Measurements from ENCODE around the gene VMAC. TPM values are rescaled to one million over a fixed set of nuclear protein-coding genes. Genes with fewer than 3 reads are reported as not detected.
A peak's percentile ranks its signal among the peaks of the same experiment; 100 is the strongest.

The VMAC gene
- polyA plus RNA-seq, 2 of the 4 experiments (the other 2 are of a cell fraction): 1.1 to 1.6 TPM

- Histone ChIP-seq H3K9me3 (no peaks in the 10 kb centered on the region), H3K4me1 (no peaks in the 10 kb centered on the region), H3K4me3 (no peak overlapping the region), H3K4me2 (no peak overlapping the region), H3K27ac (no peak overlapping the region)
- no peak for DNase-seq (ENCODE audit: low read depth in 1 of 2, low spot score in 1 of 2)
- ChIA-PET CTCF (interaction anchor here (0.8 kb wide), 1 partner anchor 30 kb away, joined by 3 read pairs; no protein-coding TSS in a partner anchor), POLR2A (no interaction called here)
- WGBS (ENCODE audit: missing lambda C conversion rate): 94% methylated on average over 7 of the region's 8 CpGs
- no peak for FAIRE-seq
- no peak for TF ChIP-seq RNF2 (IDR thresholded peaks at IDR 0.05; ENCODE audit: borderline replicate concordance, low read depth)
- no peak for TF ChIP-seq FOSL2 (IDR thresholded peaks at IDR 0.05)
- no peak for TF ChIP-seq FOSL2 (CRISPR knock-in tag; IDR thresholded peaks at IDR 0.05)
- TF ChIP-seq NPAS2 (CRISPR knock-in tag; IDR thresholded peaks at IDR 0.05; ENCODE audit: borderline replicate concordance): no peak
- no peak for ATAC-seq
Observed at GRCh38 chr19:5927441-5927821, 22.8 kb downstream of the VMAC start.

- TF ChIP-seq HES2 (IDR thresholded peaks at IDR 0.05) (no peak), KDM1A (IDR thresholded peaks at IDR 0.05; ENCODE audit: low read depth) (no peak), PHF8 (IDR thresholded peaks at IDR 0.05; ENCODE audit: borderline replicate concordance, low read depth) (no peak), ESRRA (IDR thresholded peaks at IDR 0.05; ENCODE audit: borderline replicate concordance, low read length) (no peak), FOXS1 (CRISPR knock-in tag; IDR thresholded peaks at IDR 0.05) (no peak), HMGXB4 (CRISPR knock-in tag; IDR thresholded peaks at IDR 0.05; ENCODE audit: borderline replicate concordance) (no peak), ATOH8 (CRISPR knock-in tag; IDR thresholded peaks at IDR 0.05; ENCODE audit: low read depth) (no peak), HOXA7 (CRISPR knock-in tag; IDR thresholded peaks at IDR 0.05) (no peak)
- CTCF ChIA-PET: interaction anchor here (1.1 kb wide), 1 partner anchor 70 kb away, joined by 3 read pairs; no protein-coding TSS in a partner anchor
Observed at GRCh38 chr19:5929179-5929578, 24.5 kb downstream of the VMAC start.

GRCh38 chr19:5929625-5930024 is 25.0 kb downstream of the VMAC start:
- Histone ChIP-seq H3K4me3 (no peak overlapping the region), H3K9me3 (no peaks in the 10 kb centered on the region), H3K4me2 (no peak overlapping the region), H3K27ac (no peak overlapping the region), H3K4me1 (no peaks in the 10 kb centered on the region)
- TF ChIP-seq ZSCAN20 (CRISPR knock-in tag; IDR thresholded peaks at IDR 0.05): no peak
- no peak for TF ChIP-seq EHMT2 (IDR thresholded peaks at IDR 0.05; ENCODE audit: low read depth)
- no peak for TF ChIP-seq ESRRA (IDR thresholded peaks at IDR 0.05; ENCODE audit: borderline replicate concordance, low read length)
- no peak for TF ChIP-seq MAX (IDR thresholded peaks at IDR 0.05)
- no peak for TF ChIP-seq HOXB5 (CRISPR knock-in tag; IDR thresholded peaks at IDR 0.05)
- no peak for TF ChIP-seq HES2 (IDR thresholded peaks at IDR 0.05)
- TF ChIP-seq E2F6 (IDR thresholded peaks at IDR 0.05; ENCODE audit: borderline replicate concordance, low read depth): no peak
- TF ChIP-seq RNF2 (IDR thresholded peaks at IDR 0.05; ENCODE audit: borderline replicate concordance, low read depth): no peak
- no peak for TF ChIP-seq HOXA7 (CRISPR knock-in tag; IDR thresholded peaks at IDR 0.05)
- no peak for TF ChIP-seq KDM1A (IDR thresholded peaks at IDR 0.05; ENCODE audit: low read depth)
- TF ChIP-seq FOXS1 (CRISPR knock-in tag; IDR thresholded peaks at IDR 0.05): no peak
- no peak for TF ChIP-seq FOSL2 (IDR thresholded peaks at IDR 0.05)
- no peak for TF ChIP-seq FOSL2 (CRISPR knock-in tag; IDR thresholded peaks at IDR 0.05)
- no peak for TF ChIP-seq NFE2L2 (conservative IDR thresholded peaks at IDR 0.05; ENCODE audit: low read length)
- TF ChIP-seq SMC3 (IDR thresholded peaks at IDR 0.05): no peak
- no peak for TF ChIP-seq CBX2 (IDR thresholded peaks at IDR 0.05; ENCODE audit: borderline replicate concordance, low read depth)
- no peak for TF ChIP-seq EP300 (IDR thresholded peaks at IDR 0.05)
- TF ChIP-seq JUN (IDR thresholded peaks at IDR 0.05): no peak
- TF ChIP-seq CHD4 (IDR thresholded peaks at IDR 0.05; ENCODE audit: borderline replicate concordance): no peak
- TF ChIP-seq PBX3 (IDR thresholded peaks at IDR 0.05): no peak
- 94% methylated on average over 12 of the region's 14 CpGs for WGBS (ENCODE audit: missing lambda C conversion rate)
- ChIA-PET POLR2A (no interaction called here), CTCF (interaction anchor here (0.7 to 1.1 kb wide), 2 partner anchors 36 to 70 kb away, joined by 3 read pairs; no protein-coding TSS in a partner anchor)
- FAIRE-seq (no peak), ATAC-seq (peak in 1 of 2 experiments; percentile 48; a peak in 1 of 6 replicates), DNase-seq (ENCODE audit: low read depth in 1 of 2, low spot score in 1 of 2) (no peak)

More at GRCh38 chr19:5929179-5929578, 24.5 kb downstream of the VMAC start:
- Histone ChIP-seq H3K9me3 (no peaks in the 10 kb centered on the region), H3K4me3 (no peak overlapping the region), H3K4me2 (no peak overlapping the region), H3K4me1 (no peaks in the 10 kb centered on the region), H3K27ac (no peak overlapping the region)
- WGBS (ENCODE audit: missing lambda C conversion rate): 92% methylated on average over 10 of the region's 13 CpGs
- ATAC-seq (no peak), DNase-seq (ENCODE audit: low read depth in 1 of 2, low spot score in 1 of 2) (no peak), FAIRE-seq (no peak)
- POLR2A ChIA-PET: no interaction called here
